Ovary (tissue), 3 donors: ENCODE data around the gene ABCC5.

Experiments
- EP300 ChIP-seq: sonication (generic); formaldehyde crosslinking; IDR thresholded peaks from one replicate; pipeline ENCODE4 v1.6.1; 2017; ENCODE audit warnings: antibody characterized with exemption
- POLR2A ChIP-seq: fragments of 450-650 bp; IDR thresholded peaks from one replicate; pipeline ENCODE4 v1.6.1; 2017; ENCODE audit warnings: antibody characterized with exemption, mild to moderate bottlenecking, moderate library complexity
- TF ChIP-seq, protein P1 (sequence below), 3 donors: fragments of 450-650 bp in 2 of 3; fragments of 200-600 bp in 1 of 3; IDR thresholded peaks; one replicate each; pipeline versions ENCODE4 v1.5.1 to v1.8.0; 2016 to 2022; ENCODE audit warnings: antibody characterized with exemption in 3 of 3, mild to moderate bottlenecking in 1 of 3
- donor health status: DM: no; HTN: no; CAD: no.

DNA sequence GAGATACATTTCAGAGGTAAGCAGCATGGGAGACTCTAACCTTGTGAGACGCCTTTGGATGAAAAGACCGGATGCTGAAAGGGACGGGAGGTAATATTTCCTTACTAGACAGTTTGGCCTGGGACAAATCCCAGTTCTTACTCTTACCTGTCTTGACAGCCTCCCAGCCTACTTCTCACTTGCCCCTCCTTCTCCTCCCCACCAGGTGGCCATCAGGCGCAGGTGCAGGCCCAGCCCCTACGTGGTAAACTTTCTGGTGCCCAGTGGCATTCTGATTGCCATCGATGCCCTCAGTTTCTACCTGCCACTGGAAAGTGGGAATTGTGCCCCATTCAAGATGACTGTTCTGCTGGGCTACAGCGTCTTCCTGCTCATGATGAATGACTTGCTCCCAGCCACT lies 20.1 kb upstream of the ABCC5 start:
- TF ChIP-seq, protein P1, sequence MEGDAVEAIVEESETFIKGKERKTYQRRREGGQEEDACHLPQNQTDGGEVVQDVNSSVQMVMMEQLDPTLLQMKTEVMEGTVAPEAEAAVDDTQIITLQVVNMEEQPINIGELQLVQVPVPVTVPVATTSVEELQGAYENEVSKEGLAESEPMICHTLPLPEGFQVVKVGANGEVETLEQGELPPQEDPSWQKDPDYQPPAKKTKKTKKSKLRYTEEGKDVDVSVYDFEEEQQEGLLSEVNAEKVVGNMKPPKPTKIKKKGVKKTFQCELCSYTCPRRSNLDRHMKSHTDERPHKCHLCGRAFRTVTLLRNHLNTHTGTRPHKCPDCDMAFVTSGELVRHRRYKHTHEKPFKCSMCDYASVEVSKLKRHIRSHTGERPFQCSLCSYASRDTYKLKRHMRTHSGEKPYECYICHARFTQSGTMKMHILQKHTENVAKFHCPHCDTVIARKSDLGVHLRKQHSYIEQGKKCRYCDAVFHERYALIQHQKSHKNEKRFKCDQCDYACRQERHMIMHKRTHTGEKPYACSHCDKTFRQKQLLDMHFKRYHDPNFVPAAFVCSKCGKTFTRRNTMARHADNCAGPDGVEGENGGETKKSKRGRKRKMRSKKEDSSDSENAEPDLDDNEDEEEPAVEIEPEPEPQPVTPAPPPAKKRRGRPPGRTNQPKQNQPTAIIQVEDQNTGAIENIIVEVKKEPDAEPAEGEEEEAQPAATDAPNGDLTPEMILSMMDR (IDR thresholded peaks at IDR 0.05) = no peak
- TF ChIP-seq POLR2A (no peak), EP300 (no peak)
